WTC11 (cell line): ENCODE results near the gene TRIM40. TPM values are rescaled to one million over a fixed set of nuclear protein-coding genes. Genes with fewer than 3 reads are reported as not detected.

ENCODE experiments used
- ATAC-seq: fragments of 200-7000 bp; cut with Tn5 transposase; 2 replicates; pipeline ENCODE4 v1.10.0; 2021; ENCODE audit warnings: mild to moderate bottlenecking, moderate library complexity
- CTCF ChIA-PET: fragments of 300-600 bp; sonication (Branson Sonifier 250); formaldehyde crosslinking; loops from one replicate; lab custom pipeline; 2021; ENCODE audit warnings: antibody characterized with exemption; lab: Charles Lee
- POLR2A ChIA-PET: fragments of 350-600 bp; sonication (Branson Sonifier 250); formaldehyde crosslinking; loops from one replicate; lab custom pipeline; 2021; ENCODE audit warnings: antibody characterized with exemption; lab: Charles Lee
- DNase-seq: peaks from one replicate; pipeline ENCODE4 v3.0.0; 2021; ENCODE audit warnings: low spot score
- H3K27ac Mint-ChIP-seq: 2 replicates; pipeline ENCODE4 v1.8.0; 2021; ENCODE audit warnings: mixed read lengths
- H3K27me3 Mint-ChIP-seq: 2 replicates; pipeline ENCODE4 v1.8.0; 2021; ENCODE audit warnings: low read depth, mild to moderate bottlenecking, moderate library complexity, mixed read lengths
- H3K36me3 Mint-ChIP-seq: 2 replicates; pipeline ENCODE4 v1.8.0; 2021; ENCODE audit warnings: mixed read lengths
- H3K4me1 Mint-ChIP-seq: 2 replicates; pipeline ENCODE4 v1.8.0; 2022; ENCODE audit warnings: mixed read lengths
- H3K4me3 Mint-ChIP-seq: 2 replicates; pipeline ENCODE4 v1.8.0; 2021; ENCODE audit warnings: mild to moderate bottlenecking, moderate library complexity, mixed read lengths
- H3K9me3 Mint-ChIP-seq: 2 replicates; pipeline ENCODE4 v1.8.0; 2021; ENCODE audit warnings: mixed read lengths
- EMX1 ChIP-seq: fragments of 250-450 bp; sonication (Bioruptor Pico); IDR thresholded peaks from 2 replicates; pipeline ENCODE4 v1.8.0; 2021; ENCODE audit warnings: mild to moderate bottlenecking
- ESRRA ChIP-seq: sonication (generic); formaldehyde crosslinking; IDR thresholded peaks from 2 replicates; pipeline ENCODE4 v1.8.1; 2022; ENCODE audit warnings: mild to moderate bottlenecking, missing genetic modification reagents, borderline replicate concordance
- FOXJ3 ChIP-seq: sonication (generic); formaldehyde crosslinking; IDR thresholded peaks from 2 replicates; pipeline ENCODE4 v1.9.0; 2021; ENCODE audit warnings: missing genetic modification reagents, mild to moderate bottlenecking, borderline replicate concordance
- FOXP1 ChIP-seq: sonication (generic); formaldehyde crosslinking; IDR thresholded peaks from 2 replicates; pipeline ENCODE4 v1.8.0; 2022; ENCODE audit warnings: missing genetic modification reagents, mild to moderate bottlenecking, moderate library complexity, borderline replicate concordance
- GRHL2 ChIP-seq: fragments of 250-450 bp; sonication (Bioruptor Pico); IDR thresholded peaks from 2 replicates; pipeline ENCODE4 v1.8.0; 2022; ENCODE audit warnings: mild to moderate bottlenecking, moderate library complexity; ENCODE audit not compliant: insufficient replicate concordance, severe bottlenecking
- NR3C1 ChIP-seq: sonication (generic); formaldehyde crosslinking; conservative IDR thresholded peaks from 2 replicates; pipeline ENCODE4 v1.8.1; 2023; ENCODE audit warnings: low read depth, mild to moderate bottlenecking, missing genetic modification reagents
- RELA ChIP-seq: sonication (generic); formaldehyde crosslinking; IDR thresholded peaks from 2 replicates; pipeline ENCODE4 v1.8.1; 2022; ENCODE audit warnings: missing genetic modification reagents, mild to moderate bottlenecking, borderline replicate concordance
- RORB ChIP-seq: fragments of 250-450 bp; sonication (Bioruptor Pico); IDR thresholded peaks from 2 replicates; pipeline ENCODE4 v1.9.0; 2021; ENCODE audit warnings: mild to moderate bottlenecking
- TP53 ChIP-seq: sonication (generic); formaldehyde crosslinking; IDR thresholded peaks from 2 replicates; pipeline ENCODE4 v1.8.1; 2023; ENCODE audit warnings: mild to moderate bottlenecking, missing genetic modification reagents
- ZNF121 ChIP-seq: sonication (generic); formaldehyde crosslinking; IDR thresholded peaks from 2 replicates; pipeline ENCODE4 v1.8.0; 2023; ENCODE audit warnings: missing genetic modification reagents
- ZNF138 ChIP-seq: sonication (generic); formaldehyde crosslinking; conservative IDR thresholded peaks from 2 replicates; pipeline ENCODE4 v1.8.1; 2022; ENCODE audit warnings: mild to moderate bottlenecking, moderate library complexity, missing genetic modification reagents
- ZNF263 ChIP-seq: sonication (generic); formaldehyde crosslinking; IDR thresholded peaks from 2 replicates; pipeline ENCODE4 v1.8.1; 2022; ENCODE audit warnings: low read depth, mild to moderate bottlenecking, moderate library complexity, missing genetic modification reagents
- ZNF416 ChIP-seq: fragments of 250-450 bp; sonication (Bioruptor Pico); IDR thresholded peaks from 2 replicates; pipeline ENCODE4 v1.9.0; 2021; ENCODE audit warnings: mild to moderate bottlenecking, inconsistent platforms
- total RNA-seq: library from RNA; stranded (reverse); gene quantifications from 3 replicates; pipeline ENCODE4 v1.2.3, GENCODE V29; 2021
- TF ChIP-seq, protein P1 (sequence below): sonication (generic); formaldehyde crosslinking; IDR thresholded peaks from 2 replicates; pipeline ENCODE4 v1.8.0; 2023; ENCODE audit warnings: missing genetic modification reagents, mild to moderate bottlenecking, borderline replicate concordance
- TF ChIP-seq, protein P2 (sequence below): sonication (generic); formaldehyde crosslinking; conservative IDR thresholded peaks from 2 replicates; pipeline ENCODE4 v1.8.1; 2023; ENCODE audit warnings: mild to moderate bottlenecking, low read depth, missing genetic modification reagents, moderate library complexity
- TF ChIP-seq, protein P3 (sequence below): fragments of 250-450 bp; sonication (Bioruptor Pico); IDR thresholded peaks from 2 replicates; pipeline ENCODE4 v1.9.0; 2021; ENCODE audit warnings: moderate library complexity, mild to moderate bottlenecking, inconsistent platforms, borderline replicate concordance
- TF ChIP-seq, protein P4 (sequence below): fragments of 250-450 bp; sonication (Bioruptor Pico); conservative IDR thresholded peaks from 2 replicates; pipeline ENCODE4 v1.9.0; 2021; ENCODE audit warnings: mild to moderate bottlenecking

Gene TRIM40
- total RNA-seq, 1 experiment from 2014 or later = not detected

DNA sequence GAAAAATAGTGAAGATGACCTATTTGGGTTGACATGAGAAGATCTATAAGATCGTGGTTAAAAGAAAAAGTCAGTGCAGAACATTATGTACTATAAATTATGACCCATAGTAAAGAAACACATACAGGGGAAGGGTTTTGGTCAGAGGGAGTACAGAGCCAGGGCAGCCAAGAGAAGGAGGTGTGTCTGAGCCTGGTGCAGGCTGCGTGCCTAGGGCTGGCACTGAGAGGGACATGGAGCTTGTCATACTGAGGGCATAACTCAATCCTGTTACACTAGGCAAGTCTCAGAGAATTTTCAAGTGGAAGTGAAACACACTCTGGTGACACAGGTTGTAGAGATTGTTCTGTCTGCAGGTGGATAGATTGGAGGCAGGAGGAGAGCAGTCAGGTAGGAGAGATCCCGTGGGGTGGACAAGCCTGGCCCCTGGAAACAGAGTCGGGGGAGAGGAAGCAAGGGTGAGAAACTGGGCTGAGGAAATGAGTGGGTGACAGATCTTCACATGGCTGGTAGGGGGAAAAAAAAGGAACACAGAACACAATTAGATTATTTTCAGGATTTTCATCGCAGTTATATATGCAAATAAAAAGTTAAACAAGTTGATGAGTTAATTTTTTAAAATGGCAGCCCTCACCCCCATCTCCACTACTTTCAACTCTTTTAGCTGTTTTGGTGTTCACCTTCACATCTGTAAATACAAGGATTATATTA lies 41.8 kb upstream of the TRIM40 start:
- no peak for TF ChIP-seq FOXP1 (CRISPR knock-in tag)
- no peak for TF ChIP-seq FOXJ3 (CRISPR knock-in tag)
- TF ChIP-seq NR3C1 (CRISPR knock-in tag) = no peak
- TF ChIP-seq, protein P1, sequence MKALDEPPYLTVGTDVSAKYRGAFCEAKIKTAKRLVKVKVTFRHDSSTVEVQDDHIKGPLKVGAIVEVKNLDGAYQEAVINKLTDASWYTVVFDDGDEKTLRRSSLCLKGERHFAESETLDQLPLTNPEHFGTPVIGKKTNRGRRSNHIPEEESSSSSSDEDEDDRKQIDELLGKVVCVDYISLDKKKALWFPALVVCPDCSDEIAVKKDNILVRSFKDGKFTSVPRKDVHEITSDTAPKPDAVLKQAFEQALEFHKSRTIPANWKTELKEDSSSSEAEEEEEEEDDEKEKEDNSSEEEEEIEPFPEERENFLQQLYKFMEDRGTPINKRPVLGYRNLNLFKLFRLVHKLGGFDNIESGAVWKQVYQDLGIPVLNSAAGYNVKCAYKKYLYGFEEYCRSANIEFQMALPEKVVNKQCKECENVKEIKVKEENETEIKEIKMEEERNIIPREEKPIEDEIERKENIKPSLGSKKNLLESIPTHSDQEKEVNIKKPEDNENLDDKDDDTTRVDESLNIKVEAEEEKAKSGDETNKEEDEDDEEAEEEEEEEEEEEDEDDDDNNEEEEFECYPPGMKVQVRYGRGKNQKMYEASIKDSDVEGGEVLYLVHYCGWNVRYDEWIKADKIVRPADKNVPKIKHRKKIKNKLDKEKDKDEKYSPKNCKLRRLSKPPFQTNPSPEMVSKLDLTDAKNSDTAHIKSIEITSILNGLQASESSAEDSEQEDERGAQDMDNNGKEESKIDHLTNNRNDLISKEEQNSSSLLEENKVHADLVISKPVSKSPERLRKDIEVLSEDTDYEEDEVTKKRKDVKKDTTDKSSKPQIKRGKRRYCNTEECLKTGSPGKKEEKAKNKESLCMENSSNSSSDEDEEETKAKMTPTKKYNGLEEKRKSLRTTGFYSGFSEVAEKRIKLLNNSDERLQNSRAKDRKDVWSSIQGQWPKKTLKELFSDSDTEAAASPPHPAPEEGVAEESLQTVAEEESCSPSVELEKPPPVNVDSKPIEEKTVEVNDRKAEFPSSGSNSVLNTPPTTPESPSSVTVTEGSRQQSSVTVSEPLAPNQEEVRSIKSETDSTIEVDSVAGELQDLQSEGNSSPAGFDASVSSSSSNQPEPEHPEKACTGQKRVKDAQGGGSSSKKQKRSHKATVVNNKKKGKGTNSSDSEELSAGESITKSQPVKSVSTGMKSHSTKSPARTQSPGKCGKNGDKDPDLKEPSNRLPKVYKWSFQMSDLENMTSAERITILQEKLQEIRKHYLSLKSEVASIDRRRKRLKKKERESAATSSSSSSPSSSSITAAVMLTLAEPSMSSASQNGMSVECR (CRISPR knock-in tag) = no peak
- no peak for TF ChIP-seq ZNF263 (CRISPR knock-in tag)
- TF ChIP-seq, protein P2, sequence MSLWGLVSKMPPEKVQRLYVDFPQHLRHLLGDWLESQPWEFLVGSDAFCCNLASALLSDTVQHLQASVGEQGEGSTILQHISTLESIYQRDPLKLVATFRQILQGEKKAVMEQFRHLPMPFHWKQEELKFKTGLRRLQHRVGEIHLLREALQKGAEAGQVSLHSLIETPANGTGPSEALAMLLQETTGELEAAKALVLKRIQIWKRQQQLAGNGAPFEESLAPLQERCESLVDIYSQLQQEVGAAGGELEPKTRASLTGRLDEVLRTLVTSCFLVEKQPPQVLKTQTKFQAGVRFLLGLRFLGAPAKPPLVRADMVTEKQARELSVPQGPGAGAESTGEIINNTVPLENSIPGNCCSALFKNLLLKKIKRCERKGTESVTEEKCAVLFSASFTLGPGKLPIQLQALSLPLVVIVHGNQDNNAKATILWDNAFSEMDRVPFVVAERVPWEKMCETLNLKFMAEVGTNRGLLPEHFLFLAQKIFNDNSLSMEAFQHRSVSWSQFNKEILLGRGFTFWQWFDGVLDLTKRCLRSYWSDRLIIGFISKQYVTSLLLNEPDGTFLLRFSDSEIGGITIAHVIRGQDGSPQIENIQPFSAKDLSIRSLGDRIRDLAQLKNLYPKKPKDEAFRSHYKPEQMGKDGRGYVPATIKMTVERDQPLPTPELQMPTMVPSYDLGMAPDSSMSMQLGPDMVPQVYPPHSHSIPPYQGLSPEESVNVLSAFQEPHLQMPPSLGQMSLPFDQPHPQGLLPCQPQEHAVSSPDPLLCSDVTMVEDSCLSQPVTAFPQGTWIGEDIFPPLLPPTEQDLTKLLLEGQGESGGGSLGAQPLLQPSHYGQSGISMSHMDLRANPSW (CRISPR knock-in tag) = no peak
- no peak for TF ChIP-seq TP53 (CRISPR knock-in tag)
- TF ChIP-seq, protein P3, sequence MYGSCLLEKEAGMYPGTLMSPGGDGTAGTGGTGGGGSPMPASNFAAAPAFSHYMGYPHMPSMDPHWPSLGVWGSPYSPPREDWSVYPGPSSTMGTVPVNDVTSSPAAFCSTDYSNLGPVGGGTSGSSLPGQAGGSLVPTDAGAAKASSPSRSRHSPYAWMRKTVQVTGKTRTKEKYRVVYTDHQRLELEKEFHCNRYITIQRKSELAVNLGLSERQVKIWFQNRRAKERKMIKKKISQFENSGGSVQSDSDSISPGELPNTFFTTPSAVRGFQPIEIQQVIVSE (CRISPR knock-in tag) = no peak
- no peak for TF ChIP-seq GRHL2 (CRISPR knock-in tag)
- TF ChIP-seq, protein P4, sequence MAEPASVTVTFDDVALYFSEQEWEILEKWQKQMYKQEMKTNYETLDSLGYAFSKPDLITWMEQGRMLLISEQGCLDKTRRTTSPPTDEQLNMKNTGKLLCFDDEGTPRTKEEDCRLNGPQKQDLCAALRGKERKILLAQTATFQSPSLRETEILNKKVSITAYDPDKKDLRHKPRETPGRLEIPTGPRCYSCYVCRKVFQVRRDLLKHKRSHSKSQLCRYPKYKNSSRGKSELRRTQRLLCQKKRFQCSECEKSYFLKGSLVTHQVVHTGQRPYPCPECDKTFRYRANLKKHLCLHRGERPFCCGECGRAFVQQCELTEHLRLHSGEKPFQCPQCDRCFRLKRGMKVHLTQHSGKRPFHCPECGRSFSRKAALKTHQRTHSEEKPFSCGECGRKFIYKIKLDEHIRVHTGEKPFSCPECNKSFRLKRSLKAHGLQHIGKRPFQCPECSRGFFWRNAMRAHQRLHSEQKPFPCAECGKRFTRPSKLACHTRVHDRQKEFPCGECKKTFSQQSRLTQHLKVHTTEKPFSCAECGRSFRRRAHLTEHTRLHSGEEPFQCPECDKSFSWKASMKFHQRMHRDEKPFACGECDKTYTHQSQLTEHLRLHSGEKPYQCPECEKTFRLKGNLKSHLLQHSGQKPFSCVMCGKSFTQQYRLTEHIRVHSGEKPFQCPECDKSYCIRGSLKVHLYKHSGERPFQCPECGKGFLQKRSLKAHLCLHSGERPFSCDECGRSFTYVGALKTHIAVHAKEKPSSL (CRISPR knock-in tag) = no peak
- TF ChIP-seq RORB (CRISPR knock-in tag) = no peak
- TF ChIP-seq ZNF121 = no peak
- TF ChIP-seq RELA (CRISPR knock-in tag) = no peak
- no peak for TF ChIP-seq ZNF138
- no peak for TF ChIP-seq ZNF416 (CRISPR knock-in tag)
- TF ChIP-seq ESRRA (CRISPR knock-in tag) = no peak
- no peak for TF ChIP-seq EMX1 (CRISPR knock-in tag)
- no peak for ATAC-seq
- Mint-ChIP-seq H3K27ac (no peak overlapping the region), H3K27me3 (peaks cover 57% of the 10 kb centered on the region), H3K4me1 (peaks cover 8% of the 10 kb centered on the region), H3K4me3 (no peak overlapping the region), H3K9me3 (no peaks in the 10 kb centered on the region), H3K36me3 (no peaks in the 10 kb centered on the region)
- POLR2A ChIA-PET = no interaction called here
- no peak for DNase-seq
- CTCF ChIA-PET = interaction anchor here (0.6 to 2.8 kb wide), 5 partner anchors 8 to 37 kb away, joined by 3 to 12 read pairs (median 3); no protein-coding TSS in a partner anchor
